Right lobe of liver (tissue), 6 donors: ENCODE data around the gene RBM19. TPM values are rescaled to one million over a fixed set of nuclear protein-coding genes. Genes with fewer than 3 reads are reported as not detected.

Experiments
- ATAC-seq, 4 donors: fragments of 200-7000 bp; cut with Tn5 transposase; one replicate each; pipeline ENCODE4 v1.9.1; 2020; ENCODE audit warnings: mild to moderate bottlenecking in 4 of 4, moderate library complexity in 4 of 4
- DNase-seq, 3 donors: peaks; one replicate each; pipeline ENCODE4 v3.0.0-alpha.2; 2020
- H3K27ac ChIP-seq, 3 donors: fragments of 200-600 bp; one replicate each; pipeline ENCODE4 v1.8.0; 2022
- H3K27me3 ChIP-seq, 2 donors: fragments of 200-600 bp; one replicate each; pipeline ENCODE4 v1.8.0; 2022
- H3K36me3 ChIP-seq, 4 donors: fragments of 200-600 bp; sonication (generic) in 1 of 4; one replicate each; pipeline versions ENCODE4 v1.5.1 to v1.8.0; 2017 to 2022; ENCODE audit warnings: control low read depth in 1 of 4
- H3K4me1 ChIP-seq, 4 donors: fragments of 200-600 bp; sonication (generic) in 1 of 4; one replicate each; pipeline versions ENCODE4 v1.5.1 to v1.8.0; 2017 to 2022; ENCODE audit warnings: control low read depth in 1 of 4
- H3K4me3 ChIP-seq, 3 donors: fragments of 200-600 bp; one replicate each; pipeline ENCODE4 v1.8.0; 2022
- H3K9me3 ChIP-seq, 4 donors: fragments of 200-600 bp; sonication (generic) in 1 of 4; one replicate each; pipeline versions ENCODE4 v1.5.1 to v1.8.0; 2017 to 2022; ENCODE audit warnings: control low read depth in 1 of 4
- CTCF ChIP-seq, 4 donors: fragments of 200-600 bp in 3 of 4; fragments of 450-650 bp in 1 of 4; IDR thresholded peaks; one replicate each; pipeline versions ENCODE4 v1.5.1 to v1.8.0; 2016 to 2022; ENCODE audit warnings: antibody characterized with exemption in 4 of 4, mild to moderate bottlenecking in 2 of 4
- POLR2A ChIP-seq: fragments of 450-650 bp; IDR thresholded peaks from one replicate; pipeline ENCODE4 v1.6.1; 2017; ENCODE audit warnings: antibody characterized with exemption, mild to moderate bottlenecking
- WGBS: methylation state at CpG from one replicate; pipeline ENCODE4 v1.1.6; 2018; ENCODE audit warnings: low coverage, low lambda C conversion rate; ENCODE audit not compliant: insufficient coverage; ENCODE audit errors: missing lambda C conversion rate; 5-methylcytosine and 5-hydroxymethylcytosine counted together
- intact Hi-C, 2 donors: fragments of 100-400 bp; cut with DNase I; formaldehyde crosslinking; loops; one replicate each; pipeline versions ENCODE4 v1.11.2 to v1.14.1; 2022
- total RNA-seq, 6 experiments: library from RNA; depleted of rRNA in 2 of 6; stranded (reverse); fragments of >200 nt in 2 of 6; fragmentation: NEBNext Ultra II Directional in 3 of 6; extraction: Animal tissue kit (Norgen Biotek cat#: 25700) in 3 of 6; gene quantifications; one replicate each; pipeline versions ENCODE4 v1.1.0 to v1.2.4, GENCODE V29; 2016 to 2023
- donor health status: DM: no; HTN: yes; CAD: no.
- donor health status: DM: no; HTN: no; CAD: no.
- donor health status: DM: no; HTN: no; CAD: no.
- donor health status: DM: no; HTN: yes; CAD: no.
- donor health status: DM: no; HTN: yes; CAD: no.

RBM19 gene
- total RNA-seq, 6 experiments from 2014 or later = 11.3 to 17.2 (median 14.2) TPM

- Histone ChIP-seq H3K36me3 (peaks cover 0 to 59% (median 12%) of the 10 kb centered on the region in 4 donors), H3K4me3 (no peak overlapping the region), H3K4me1 (no peaks in the 10 kb centered on the region), H3K27me3 (no peaks in the 10 kb centered on the region), H3K27ac (no peak overlapping the region), H3K9me3 (no peaks in the 10 kb centered on the region)
- DNase-seq (no peak), ATAC-seq (no peak)
- TF ChIP-seq POLR2A (no peak), CTCF (IDR thresholded peaks at IDR 0.05) (no peak)
- intact Hi-C loops = no loop called here
- 87% methylated on average over 7 of the region's 17 CpGs for WGBS
These were observed 17.8 kb downstream of the RBM19 start for GRCh38 chr12:113948151-113948914.

GRCh38 chr12:113946175-113946574 lies 19.9 kb downstream of the RBM19 start:
- 83% methylated on average over 1 of the region's 8 CpGs for WGBS
- H3K27ac ChIP-seq = no peak overlapping the region
- H3K36me3 ChIP-seq = peaks cover 0 to 62% (median 14%) of the 10 kb centered on the region in 4 donors
- ATAC-seq (no peak), DNase-seq (no peak)
- H3K4me1 ChIP-seq = no peaks in the 10 kb centered on the region
- no peak overlapping the region for H3K4me3 ChIP-seq
- TF ChIP-seq CTCF (IDR thresholded peaks at IDR 0.05) = no peak
- no peak for TF ChIP-seq POLR2A
- H3K9me3 ChIP-seq = no peaks in the 10 kb centered on the region
- intact Hi-C loops = no loop called here
- H3K27me3 ChIP-seq = no peaks in the 10 kb centered on the region

- TF ChIP-seq CTCF (IDR thresholded peaks at IDR 0.05) (no peak), POLR2A (no peak)
- no peak overlapping the region for H3K4me3 ChIP-seq
- H3K9me3 ChIP-seq = no peaks in the 10 kb centered on the region
- H3K4me1 ChIP-seq = no peaks in the 10 kb centered on the region
- ATAC-seq = no peak
- H3K36me3 ChIP-seq = peaks cover 0 to 67% (median 16%) of the 10 kb centered on the region in 4 donors
- no peak overlapping the region for H3K27ac ChIP-seq
- no peaks in the 10 kb centered on the region for H3K27me3 ChIP-seq
- 94% methylated on average over 14 of the region's 20 CpGs for WGBS
- intact Hi-C loops = no loop called here
- no peak for DNase-seq
These were observed 20.7 kb downstream of the RBM19 start for GRCh38 chr12:113945174-113946173.

GRCh38 chr12:113942209-113942608 lies 23.9 kb downstream of the RBM19 start:
- WGBS = 96% methylated on average over 4 of the region's 15 CpGs
- no peak overlapping the region for H3K27ac ChIP-seq
- H3K4me3 ChIP-seq = no peak overlapping the region
- TF ChIP-seq CTCF (IDR thresholded peaks at IDR 0.05) = no peak
- ATAC-seq = no peak
- no peaks in the 10 kb centered on the region for H3K27me3 ChIP-seq
- intact Hi-C loops = no loop called here
- peaks cover 0 to 65% (median 19%) of the 10 kb centered on the region in 4 donors for H3K36me3 ChIP-seq
- no peaks in the 10 kb centered on the region for H3K9me3 ChIP-seq
- no peak for DNase-seq
- H3K4me1 ChIP-seq = no peaks in the 10 kb centered on the region
